ENCODE results near the gene EHF.

The EHF gene

GRCh38 chr11:34602245-34602644, 18.6 kb upstream of the EHF start:
- DNase-seq (ENCODE audit: low read depth): no peak

GRCh38 chr11:34603129-34604001, 17.5 kb upstream of the EHF start:
- no peak for DNase-seq (ENCODE audit: low read depth)

- no peak for DNase-seq (ENCODE audit: low read depth)
These were observed 16.7 kb upstream of the EHF start for GRCh38 chr11:34604145-34604544.

GRCh38 chr11:34604911-34605310, 16.0 kb upstream of the EHF start:
- no peak for DNase-seq (ENCODE audit: low read depth)

GRCh38 chr11:34605481-34606325, 15.2 kb upstream of the EHF start:
- no peak for DNase-seq (ENCODE audit: low read depth)

GRCh38 chr11:34606326-34607120, 14.4 kb upstream of the EHF start:
- no peak for DNase-seq (ENCODE audit: low read depth)

- no peak for DNase-seq (ENCODE audit: low read depth)
These were observed 11.6 kb upstream of the EHF start for GRCh38 chr11:34609187-34609751.

- DNase-seq (ENCODE audit: low read depth): no peak
These were observed 11.0 kb upstream of the EHF start for GRCh38 chr11:34609850-34610249.

- DNase-seq (ENCODE audit: low read depth): no peak
These were observed 10.4 kb upstream of the EHF start for GRCh38 chr11:34610324-34611041.

GRCh38 chr11:34613015-34613414, 7.9 kb upstream of the EHF start:
- no peak for DNase-seq (ENCODE audit: low read depth)

GRCh38 chr11:34613552-34614056, 7.3 kb upstream of the EHF start:
- no peak for DNase-seq (ENCODE audit: low read depth)

- no peak for DNase-seq (ENCODE audit: low read depth)
These were observed 6.4 kb upstream of the EHF start for GRCh38 chr11:34614344-34615104.

GRCh38 chr11:34616086-34616485, 4.8 kb upstream of the EHF start:
- no peak for DNase-seq (ENCODE audit: low read depth)

GRCh38 chr11:34616830-34617504, 3.9 kb upstream of the EHF start:
- no peak for DNase-seq (ENCODE audit: low read depth)

- DNase-seq (ENCODE audit: low read depth): no peak
These were observed 2.5 kb upstream of the EHF start for GRCh38 chr11:34618406-34618805.

- no peak for DNase-seq (ENCODE audit: low read depth)
These were observed 1.8 kb upstream of the EHF start for GRCh38 chr11:34619062-34619516.

GRCh38 chr11:34620202-34620601, 691 bp upstream of the EHF start:
- no peak for DNase-seq (ENCODE audit: low read depth)

- no peak for DNase-seq (ENCODE audit: low read depth)
These were observed 983 bp downstream of the EHF start for GRCh38 chr11:34621876-34622275.

- no peak for DNase-seq (ENCODE audit: low read depth)
These were observed 2.6 kb downstream of the EHF start for GRCh38 chr11:34623463-34623862.

- no peak for DNase-seq (ENCODE audit: low read depth)
These were observed 3.2 kb downstream of the EHF start for GRCh38 chr11:34624069-34624468.
